Measurements from ENCODE around the gene RPL27A.

GRCh38 chr11:8724682-8725081 is 42.1 kb downstream of the RPL27A start:
- no peak for TF ChIP-seq CTCF (conservative IDR thresholded peaks at IDR 0.05 in 1 of 2, IDR thresholded peaks at IDR 0.05 in 1 of 2; ENCODE audit: low read depth in 1 of 2, low read length in 2 of 2)
- TF ChIP-seq EZH2 (IDR thresholded peaks at IDR 0.05; ENCODE audit: low read length, missing control alignments), result no peak

Data from fibroblast of lung (primary cell).